ENCODE data around the gene RNASE9.
A peak's percentile ranks its signal among the peaks of the same experiment; 100 is the strongest.
"Not testable (repeated sequence)": the region's sequence is repeated elsewhere in the genome, so short reads cannot be mapped to it uniquely, and the experiment has no call there.

Gene RNASE9

GRCh38 chr14:20570720-20571119, 9.9 kb upstream of the RNASE9 start:
- H3K27ac ChIP-seq (ENCODE audit: low read length); H3K4me1 ChIP-seq (ENCODE audit: control insufficient read depth in 1 of 2, insufficient read depth in 2 of 2, low read length in 2 of 2); H3K36me3 ChIP-seq (ENCODE audit: control insufficient read depth in 1 of 2, insufficient read depth in 2 of 2, low read length in 2 of 2); H3K27me3 ChIP-seq (ENCODE audit: low read depth, low read length); H3K4me3 ChIP-seq (ENCODE audit: low read depth in 1 of 2, low read length in 2 of 2): not testable (repeated sequence)
- peaks cover 0 to 19% of the 10 kb centered on the region in 2 donors for H3K9me3 ChIP-seq (ENCODE audit: control insufficient read depth in 1 of 2, low read length in 2 of 2)

- H3K4me3 ChIP-seq (ENCODE audit: low read depth in 1 of 2, low read length in 2 of 2); H3K27me3 ChIP-seq (ENCODE audit: low read depth, low read length); H3K27ac ChIP-seq (ENCODE audit: low read length); H3K4me1 ChIP-seq (ENCODE audit: control insufficient read depth in 1 of 2, insufficient read depth in 2 of 2, low read length in 2 of 2); H3K36me3 ChIP-seq (ENCODE audit: control insufficient read depth in 1 of 2, insufficient read depth in 2 of 2, low read length in 2 of 2): not testable (repeated sequence)
- peaks cover 0 to 19% of the 10 kb centered on the region in 2 donors for H3K9me3 ChIP-seq (ENCODE audit: control insufficient read depth in 1 of 2, low read length in 2 of 2)
Observed at GRCh38 chr14:20569865-20570264, 9.0 kb upstream of the RNASE9 start.

GRCh38 chr14:20569066-20569465, 8.2 kb upstream of the RNASE9 start:
- no peak overlapping the region for H3K27ac ChIP-seq (ENCODE audit: low read length)
- H3K4me3 ChIP-seq (ENCODE audit: low read depth in 1 of 2, low read length in 2 of 2) = peak overlapping the region in 1 of 2 donors; percentile 6
- H3K4me1 ChIP-seq (ENCODE audit: control insufficient read depth in 1 of 2, insufficient read depth in 2 of 2, low read length in 2 of 2) = no peaks in the 10 kb centered on the region
- peaks cover 0 to 19% of the 10 kb centered on the region in 2 donors for H3K9me3 ChIP-seq (ENCODE audit: control insufficient read depth in 1 of 2, low read length in 2 of 2)
- no peaks in the 10 kb centered on the region for H3K36me3 ChIP-seq (ENCODE audit: control insufficient read depth in 1 of 2, insufficient read depth in 2 of 2, low read length in 2 of 2)
- no peaks in the 10 kb centered on the region for H3K27me3 ChIP-seq (ENCODE audit: low read depth, low read length)

GRCh38 chr14:20568393-20568792, 7.5 kb upstream of the RNASE9 start:
- Histone ChIP-seq H3K4me1 (ENCODE audit: control insufficient read depth in 1 of 2, insufficient read depth in 2 of 2, low read length in 2 of 2) (no peaks in the 10 kb centered on the region), H3K36me3 (ENCODE audit: control insufficient read depth in 1 of 2, insufficient read depth in 2 of 2, low read length in 2 of 2) (no peaks in the 10 kb centered on the region), H3K27ac (ENCODE audit: low read length) (no peak overlapping the region), H3K27me3 (ENCODE audit: low read depth, low read length) (no peaks in the 10 kb centered on the region), H3K4me3 (ENCODE audit: low read depth in 1 of 2, low read length in 2 of 2) (no peak overlapping the region), H3K9me3 (ENCODE audit: control insufficient read depth in 1 of 2, low read length in 2 of 2) (peaks cover 0 to 19% of the 10 kb centered on the region in 2 donors)

GRCh38 chr14:20567199-20567598, 6.4 kb upstream of the RNASE9 start:
- not testable (repeated sequence) for H3K4me3 ChIP-seq (ENCODE audit: low read depth in 1 of 2, low read length in 2 of 2); H3K27me3 ChIP-seq (ENCODE audit: low read depth, low read length); H3K27ac ChIP-seq (ENCODE audit: low read length); H3K4me1 ChIP-seq (ENCODE audit: control insufficient read depth in 1 of 2, insufficient read depth in 2 of 2, low read length in 2 of 2); H3K36me3 ChIP-seq (ENCODE audit: control insufficient read depth in 1 of 2, insufficient read depth in 2 of 2, low read length in 2 of 2)
- H3K9me3 ChIP-seq (ENCODE audit: control insufficient read depth in 1 of 2, low read length in 2 of 2) = peaks cover 0 to 19% of the 10 kb centered on the region in 2 donors

- Histone ChIP-seq H3K27ac (ENCODE audit: low read length) (no peak overlapping the region), H3K9me3 (ENCODE audit: control insufficient read depth in 1 of 2, low read length in 2 of 2) (peaks cover 0 to 14% of the 10 kb centered on the region in 2 donors), H3K36me3 (ENCODE audit: control insufficient read depth in 1 of 2, insufficient read depth in 2 of 2, low read length in 2 of 2) (no peaks in the 10 kb centered on the region), H3K27me3 (ENCODE audit: low read depth, low read length) (no peaks in the 10 kb centered on the region), H3K4me3 (ENCODE audit: low read depth in 1 of 2, low read length in 2 of 2) (no peak overlapping the region), H3K4me1 (ENCODE audit: control insufficient read depth in 1 of 2, insufficient read depth in 2 of 2, low read length in 2 of 2) (no peaks in the 10 kb centered on the region)
Observed at GRCh38 chr14:20564501-20564997, 3.7 kb upstream of the RNASE9 start.

GRCh38 chr14:20563971-20564370, 3.1 kb upstream of the RNASE9 start:
- Histone ChIP-seq H3K4me3 (ENCODE audit: low read depth in 1 of 2, low read length in 2 of 2) (no peak overlapping the region), H3K36me3 (ENCODE audit: control insufficient read depth in 1 of 2, insufficient read depth in 2 of 2, low read length in 2 of 2) (no peaks in the 10 kb centered on the region), H3K4me1 (ENCODE audit: control insufficient read depth in 1 of 2, insufficient read depth in 2 of 2, low read length in 2 of 2) (no peaks in the 10 kb centered on the region)

GRCh38 chr14:20559461-20559904, 1.4 kb downstream of the RNASE9 start:
- H3K9me3 ChIP-seq (ENCODE audit: control insufficient read depth in 1 of 2, low read length in 2 of 2) = no peaks in the 10 kb centered on the region
- H3K27ac ChIP-seq (ENCODE audit: low read length) = no peak overlapping the region
- H3K4me3 ChIP-seq (ENCODE audit: low read depth in 1 of 2, low read length in 2 of 2) = no peak overlapping the region
- no peaks in the 10 kb centered on the region for H3K36me3 ChIP-seq (ENCODE audit: control insufficient read depth in 1 of 2, insufficient read depth in 2 of 2, low read length in 2 of 2)
- no peaks in the 10 kb centered on the region for H3K27me3 ChIP-seq (ENCODE audit: low read depth, low read length)
- H3K4me1 ChIP-seq (ENCODE audit: control insufficient read depth in 1 of 2, insufficient read depth in 2 of 2, low read length in 2 of 2) = no peaks in the 10 kb centered on the region

More at GRCh38 chr14:20563971-20564370, 3.1 kb upstream of the RNASE9 start:
- H3K27ac ChIP-seq (ENCODE audit: low read length) = no peak overlapping the region
- H3K9me3 ChIP-seq (ENCODE audit: control insufficient read depth in 1 of 2, low read length in 2 of 2) = peaks cover 0 to 9% of the 10 kb centered on the region in 2 donors
- no peaks in the 10 kb centered on the region for H3K27me3 ChIP-seq (ENCODE audit: low read depth, low read length)

GRCh38 chr14:20557212-20557542, 3.7 kb downstream of the RNASE9 start:
- H3K4me3 ChIP-seq (ENCODE audit: low read depth in 1 of 2, low read length in 2 of 2) = no peak overlapping the region
- no peaks in the 10 kb centered on the region for H3K27me3 ChIP-seq (ENCODE audit: low read depth, low read length)
- H3K27ac ChIP-seq (ENCODE audit: low read length) = no peak overlapping the region
- H3K9me3 ChIP-seq (ENCODE audit: control insufficient read depth in 1 of 2, low read length in 2 of 2) = no peaks in the 10 kb centered on the region
- H3K36me3 ChIP-seq (ENCODE audit: control insufficient read depth in 1 of 2, insufficient read depth in 2 of 2, low read length in 2 of 2) = no peaks in the 10 kb centered on the region
- no peaks in the 10 kb centered on the region for H3K4me1 ChIP-seq (ENCODE audit: control insufficient read depth in 1 of 2, insufficient read depth in 2 of 2, low read length in 2 of 2)

GRCh38 chr14:20556500-20557211, 4.2 kb downstream of the RNASE9 start:
- no peak overlapping the region for H3K27ac ChIP-seq (ENCODE audit: low read length)
- no peaks in the 10 kb centered on the region for H3K9me3 ChIP-seq (ENCODE audit: control insufficient read depth in 1 of 2, low read length in 2 of 2)
- H3K27me3 ChIP-seq (ENCODE audit: low read depth, low read length) = no peaks in the 10 kb centered on the region
- no peak overlapping the region for H3K4me3 ChIP-seq (ENCODE audit: low read depth in 1 of 2, low read length in 2 of 2)
- no peaks in the 10 kb centered on the region for H3K36me3 ChIP-seq (ENCODE audit: control insufficient read depth in 1 of 2, insufficient read depth in 2 of 2, low read length in 2 of 2)
- no peaks in the 10 kb centered on the region for H3K4me1 ChIP-seq (ENCODE audit: control insufficient read depth in 1 of 2, insufficient read depth in 2 of 2, low read length in 2 of 2)

GRCh38 chr14:20555845-20556244, 5.0 kb downstream of the RNASE9 start:
- Histone ChIP-seq H3K36me3 (ENCODE audit: control insufficient read depth in 1 of 2, insufficient read depth in 2 of 2, low read length in 2 of 2) (no peaks in the 10 kb centered on the region), H3K9me3 (ENCODE audit: control insufficient read depth in 1 of 2, low read length in 2 of 2) (no peaks in the 10 kb centered on the region), H3K4me1 (ENCODE audit: control insufficient read depth in 1 of 2, insufficient read depth in 2 of 2, low read length in 2 of 2) (no peaks in the 10 kb centered on the region), H3K4me3 (ENCODE audit: low read depth in 1 of 2, low read length in 2 of 2) (no peak overlapping the region), H3K27me3 (ENCODE audit: low read depth, low read length) (no peaks in the 10 kb centered on the region), H3K27ac (ENCODE audit: low read length) (no peak overlapping the region)

GRCh38 chr14:20553024-20553423, 7.8 kb downstream of the RNASE9 start:
- H3K9me3 ChIP-seq (ENCODE audit: control insufficient read depth in 1 of 2, low read length in 2 of 2) = no peaks in the 10 kb centered on the region
- H3K36me3 ChIP-seq (ENCODE audit: control insufficient read depth in 1 of 2, insufficient read depth in 2 of 2, low read length in 2 of 2) = no peaks in the 10 kb centered on the region
- H3K4me1 ChIP-seq (ENCODE audit: control insufficient read depth in 1 of 2, insufficient read depth in 2 of 2, low read length in 2 of 2) = no peaks in the 10 kb centered on the region

More at GRCh38 chr14:20553024-20553423, 7.8 kb downstream of the RNASE9 start:
- H3K27ac ChIP-seq (ENCODE audit: low read length) = no peak overlapping the region
- H3K4me3 ChIP-seq (ENCODE audit: low read depth in 1 of 2, low read length in 2 of 2) = no peak overlapping the region
- no peaks in the 10 kb centered on the region for H3K27me3 ChIP-seq (ENCODE audit: low read depth, low read length)

Measured in muscle layer of duodenum (tissue), 2 donors.